Adipose tissue (tissue), 3 donors: ENCODE results near the gene HSPB6. TPM values are rescaled to one million over a fixed set of nuclear protein-coding genes. Genes with fewer than 3 reads are reported as not detected.

ENCODE experiments used
- H3K27ac ChIP-seq: one replicate; pipeline ENCODE4 v1.5.1; 2013; ENCODE audit warnings: low read depth, low read length
- WGBS, 3 donors: extraction: QIAGEN DNeasy Blood & Tissue Kit; methylation state at CpG; one replicate each; pipeline ENCODE4 v1.1.7; 2013; 5-methylcytosine and 5-hydroxymethylcytosine counted together
- polyA plus RNA-seq, 3 donors: library from polyadenylated mRNA; stranded (reverse); fragments of 200-250 nt; gene quantifications; one replicate each; pipeline ENCODE4 v1.2.3, GENCODE V29; 2013
- donor health status: healthy with polysubstance abuse.
- donor health status: Bipolar disorder and iron deficiency.
- donor health status: healthy.

HSPB6 gene
- polyA plus RNA-seq, 3 donors = 63.3 to 608 (median 552) TPM

DNA sequence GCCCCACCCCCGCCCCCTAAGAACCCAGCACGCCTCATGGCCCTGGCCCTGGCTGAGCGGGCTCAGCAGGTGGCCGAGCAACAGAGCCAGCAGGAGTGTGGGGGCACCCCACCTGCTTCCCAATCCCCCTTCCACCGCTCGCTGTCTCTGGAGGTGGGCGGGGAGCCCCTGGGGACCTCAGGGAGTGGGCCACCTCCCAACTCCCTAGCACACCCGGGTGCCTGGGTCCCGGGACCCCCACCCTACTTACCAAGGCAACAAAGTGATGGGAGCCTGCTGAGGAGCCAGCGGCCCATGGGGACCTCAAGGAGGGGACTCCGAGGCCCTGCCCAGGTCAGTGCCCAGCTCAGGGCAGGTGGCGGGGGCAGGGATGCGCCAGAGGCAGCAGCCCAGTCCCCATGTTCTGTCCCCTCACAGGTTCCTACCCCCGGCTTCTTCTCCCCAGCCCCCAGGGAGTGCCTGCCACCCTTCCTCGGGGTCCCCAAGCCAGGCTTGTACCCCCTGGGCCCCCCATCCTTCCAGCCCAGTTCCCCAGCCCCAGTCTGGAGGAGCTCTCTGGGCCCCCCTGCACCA is 30.5 kb upstream of the HSPB6 start:
- no peak overlapping the region for H3K27ac ChIP-seq
- WGBS, 3 donors = 94 to 96% (median 96%) methylated on average over 12 to 15 of the region's 15 CpGs

DNA sequence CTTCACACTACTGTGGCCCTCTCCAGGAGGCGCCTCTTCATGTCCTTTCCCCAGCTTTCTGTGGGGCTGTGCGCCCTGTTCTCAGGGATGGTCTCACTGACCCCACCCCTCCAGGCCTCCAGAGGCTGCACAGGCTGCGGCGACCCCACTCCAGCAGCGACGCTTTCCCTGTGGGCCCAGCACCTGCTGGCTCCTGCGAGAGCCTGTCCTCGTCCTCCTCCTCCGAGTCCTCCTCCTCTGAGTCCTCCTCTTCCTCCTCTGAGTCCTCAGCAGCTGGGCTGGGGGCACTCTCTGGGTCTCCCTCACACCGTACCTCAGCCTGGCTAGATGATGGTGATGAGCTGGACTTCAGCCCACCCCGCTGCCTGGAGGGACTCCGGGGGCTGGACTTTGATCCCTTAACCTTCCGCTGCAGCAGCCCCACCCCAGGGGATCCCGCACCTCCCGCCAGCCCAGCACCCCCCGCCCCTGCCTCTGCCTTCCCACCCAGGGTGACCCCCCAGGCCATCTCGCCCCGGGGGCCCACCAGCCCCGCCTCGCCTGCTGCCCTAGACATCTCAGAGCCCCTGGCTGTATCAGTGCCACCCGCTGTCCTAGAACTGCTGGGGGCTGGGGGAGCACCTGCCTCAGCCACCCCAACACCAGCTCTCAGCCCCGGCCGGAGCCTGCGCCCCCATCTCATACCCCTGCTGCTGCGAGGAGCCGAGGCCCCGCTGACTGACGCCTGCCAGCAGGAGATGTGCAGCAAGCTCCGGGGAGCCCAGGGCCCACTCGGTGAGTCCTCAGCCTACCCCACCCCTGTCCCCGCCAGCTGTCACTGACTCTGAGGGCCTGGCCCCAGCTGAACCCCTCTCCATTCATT is 29.7 kb upstream of the HSPB6 start:
- WGBS, 3 donors = 87 to 91% (median 89%) methylated on average over 24 to 31 of the region's 31 CpGs
- no peak overlapping the region for H3K27ac ChIP-seq

DNA sequence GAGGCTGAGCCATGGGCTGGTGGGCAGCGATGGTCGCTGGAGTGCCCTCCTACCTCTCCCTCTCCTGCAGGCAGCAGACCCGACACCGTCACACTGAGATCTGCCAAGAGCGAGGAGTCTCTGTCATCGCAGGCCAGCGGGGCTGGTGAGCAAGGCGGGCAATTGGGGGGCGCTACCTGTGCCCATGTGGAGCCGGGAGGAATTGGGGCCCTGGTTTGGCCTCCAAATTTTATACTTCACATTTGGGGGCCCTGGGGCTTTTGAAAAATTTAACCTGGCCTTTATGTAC is 28.5 kb upstream of the HSPB6 start:
- 90 to 94% (median 91%) methylated on average over 10 of the region's 10 CpGs for WGBS, 3 donors
- H3K27ac ChIP-seq = no peak overlapping the region

DNA sequence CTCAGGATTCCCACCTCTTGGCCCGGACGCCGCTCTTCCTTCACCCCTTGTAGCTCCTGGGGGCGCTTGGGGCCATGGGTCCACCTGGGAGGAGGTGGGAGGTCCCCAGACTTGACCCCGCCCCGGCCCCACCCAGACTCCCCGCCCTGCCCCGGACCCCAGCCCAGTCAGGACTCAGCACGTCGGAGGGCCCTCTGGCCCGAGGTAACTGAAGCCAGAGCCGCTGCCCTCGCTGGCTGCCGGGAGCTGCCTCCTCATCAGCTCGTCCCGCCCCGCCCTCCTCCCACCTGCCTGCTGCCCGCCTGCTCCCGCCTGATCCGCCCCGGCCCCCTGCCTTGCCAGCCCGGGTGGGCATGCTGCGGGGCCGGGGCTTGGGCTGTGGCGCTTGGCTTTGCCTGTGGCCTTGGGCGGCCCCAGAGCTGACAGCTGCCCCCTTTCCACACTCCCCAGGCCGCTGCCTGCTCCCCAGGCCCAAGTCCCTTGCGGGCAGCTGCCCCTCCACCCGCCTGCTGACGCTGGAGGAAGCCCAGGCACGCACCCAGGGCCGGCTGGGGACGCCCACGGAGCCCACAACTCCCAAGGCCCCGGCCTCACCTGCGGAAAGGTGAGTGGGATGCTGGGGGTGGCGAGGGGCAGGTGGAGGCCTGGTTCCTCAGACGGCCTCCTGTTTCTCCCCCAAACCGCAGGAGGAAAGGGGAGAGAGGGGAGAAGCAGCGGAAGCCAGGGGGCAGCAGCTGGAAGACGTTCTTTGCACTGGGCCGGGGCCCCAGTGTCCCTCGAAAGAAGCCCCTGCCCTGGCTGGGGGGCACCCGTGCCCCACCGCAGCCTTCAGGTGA is 27.9 kb upstream of the HSPB6 start:
- H3K27ac ChIP-seq = no peak overlapping the region
- WGBS, 3 donors = 81 to 87% (median 86%) methylated on average over 26 to 45 of the region's 45 CpGs

DNA sequence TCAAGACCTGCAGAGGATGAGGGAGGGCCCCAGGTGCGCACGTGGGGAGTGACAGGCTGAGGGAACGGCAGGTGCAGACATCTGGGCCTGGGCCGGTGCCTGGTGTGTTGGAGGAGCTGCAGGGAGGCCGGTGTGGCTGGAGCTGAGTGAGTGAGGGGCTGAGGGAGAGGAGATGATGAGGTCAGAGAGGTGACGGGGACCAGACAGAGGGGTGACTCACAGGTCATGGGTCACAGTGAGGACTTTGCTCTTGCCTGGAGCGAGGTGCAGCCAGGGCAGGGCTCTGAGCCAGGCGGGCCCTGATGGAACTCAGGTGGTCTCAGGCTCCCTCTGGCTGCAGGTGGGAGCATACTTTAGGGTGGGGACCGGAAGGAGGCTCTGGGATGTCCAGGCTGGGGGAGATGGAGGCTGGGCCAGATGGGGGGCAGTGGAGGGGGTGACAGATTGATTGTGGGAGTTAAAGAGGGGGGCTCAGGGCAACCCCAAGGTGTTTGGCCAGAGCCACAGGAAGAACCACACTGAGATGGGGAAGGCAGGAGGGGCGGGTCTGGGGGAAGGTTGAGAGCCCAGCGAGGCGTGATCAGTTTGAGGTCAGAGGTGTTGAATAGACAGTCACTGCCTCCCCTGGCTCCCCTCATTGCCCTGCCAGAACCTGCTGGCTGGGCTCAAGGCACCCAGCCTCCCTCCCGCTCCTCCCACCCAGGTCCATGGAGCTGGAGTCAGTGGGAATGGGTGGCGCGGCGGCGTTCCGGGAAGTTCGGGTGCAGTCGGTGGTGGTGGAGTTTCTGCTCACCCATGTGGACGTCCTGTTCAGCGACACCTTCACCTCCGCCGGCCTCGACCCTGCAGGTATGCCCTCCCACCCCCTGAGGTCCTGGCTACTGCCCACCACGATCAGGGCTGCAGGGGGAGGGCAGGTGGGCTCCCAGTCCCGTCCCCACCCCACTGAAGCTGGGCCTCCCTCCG is 26.9 kb upstream of the HSPB6 start:
- 85 to 92% (median 89%) methylated on average over 16 to 28 of the region's 28 CpGs for WGBS, 3 donors
- no peak overlapping the region for H3K27ac ChIP-seq

DNA sequence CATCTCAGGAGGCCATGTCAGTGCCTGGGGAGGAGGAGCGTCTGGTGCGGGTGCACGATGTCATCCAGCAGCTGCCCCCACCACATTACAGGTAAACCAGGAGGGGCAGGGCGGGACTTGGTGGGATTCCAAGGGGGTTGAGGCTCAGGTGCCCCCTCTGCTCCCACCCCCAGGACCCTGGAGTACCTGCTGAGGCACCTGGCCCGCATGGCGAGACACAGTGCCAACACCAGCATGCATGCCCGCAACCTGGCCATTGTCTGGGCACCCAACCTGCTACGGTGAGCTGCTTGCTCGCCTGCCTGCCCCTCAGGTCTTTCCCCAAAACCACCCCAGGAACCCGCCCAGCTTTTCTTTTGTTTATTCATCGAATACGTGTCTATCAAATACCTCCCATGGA is 25.8 kb upstream of the HSPB6 start:
- H3K27ac ChIP-seq = no peak overlapping the region
- WGBS, 3 donors = 95 to 98% (median 96%) methylated on average over 11 to 12 of the region's 12 CpGs

DNA sequence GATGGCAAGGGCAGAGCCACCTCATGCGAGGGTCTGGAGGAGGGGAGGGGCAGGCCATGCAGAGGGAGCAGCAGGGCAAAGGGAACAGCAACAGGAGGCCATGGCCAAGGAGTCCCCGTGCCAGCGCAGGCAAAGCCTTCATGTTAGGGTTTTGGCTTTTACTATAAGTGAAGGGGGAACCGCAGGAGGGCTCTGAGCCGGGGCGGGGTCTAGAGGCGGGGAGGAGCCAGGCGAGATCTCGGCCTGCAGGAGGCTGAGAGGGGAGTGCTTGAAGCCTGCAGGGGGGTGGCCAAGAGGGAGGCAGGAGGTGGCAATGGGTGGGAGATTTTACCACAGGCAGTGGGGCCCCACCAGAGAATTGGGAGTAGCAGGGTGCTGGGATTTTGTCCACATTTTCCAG is 24.8 kb upstream of the HSPB6 start:
- WGBS, 3 donors = 88 to 94% (median 89%) methylated on average over 8 to 9 of the region's 9 CpGs
- H3K27ac ChIP-seq = no peak overlapping the region

DNA sequence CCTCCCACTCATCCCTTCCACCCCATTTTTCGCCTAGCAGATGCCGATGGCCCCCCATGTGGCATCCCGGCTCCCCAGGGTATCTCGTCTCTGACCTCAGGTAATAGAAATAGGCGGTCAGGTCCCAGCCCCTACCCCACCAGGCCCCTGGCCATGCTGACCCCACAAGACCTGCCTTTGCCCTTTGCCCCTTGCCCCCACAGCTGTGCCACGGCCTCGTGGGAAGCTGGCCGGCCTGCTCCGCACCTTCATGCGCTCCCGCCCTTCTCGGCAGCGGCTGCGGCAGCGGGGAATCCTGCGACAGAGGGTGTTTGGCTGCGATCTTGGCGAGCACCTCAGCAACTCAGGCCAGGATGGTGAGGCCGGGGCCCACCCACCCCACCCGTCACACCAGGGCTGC is 23.9 kb upstream of the HSPB6 start:
- H3K27ac ChIP-seq = no peak overlapping the region
- 94 to 95% (median 95%) methylated on average over 19 to 20 of the region's 20 CpGs for WGBS, 3 donors

DNA sequence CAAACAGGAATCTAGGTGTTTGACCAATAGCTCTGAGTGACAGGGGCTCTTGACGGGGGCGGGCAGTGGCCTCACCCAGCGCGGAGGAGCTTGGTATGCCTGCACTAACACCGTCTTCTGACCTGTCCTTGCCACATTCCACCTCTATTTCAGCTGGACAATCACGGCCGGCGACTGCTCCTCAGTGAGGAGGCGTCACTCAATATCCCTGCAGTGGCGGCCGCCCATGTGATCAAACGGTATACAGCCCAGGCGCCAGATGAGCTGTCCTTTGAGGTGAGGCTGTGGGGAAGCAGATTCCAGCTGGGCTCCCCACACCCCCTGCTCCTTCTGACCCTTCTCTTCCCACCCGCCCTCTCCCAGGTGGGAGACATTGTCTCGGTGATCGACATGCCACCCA is 23.2 kb upstream of the HSPB6 start:
- no peak overlapping the region for H3K27ac ChIP-seq
- whole genome bisulfite sequencing, 3 donors = 90 to 96% (median 94%) methylated on average over 16 of the region's 16 CpGs

DNA sequence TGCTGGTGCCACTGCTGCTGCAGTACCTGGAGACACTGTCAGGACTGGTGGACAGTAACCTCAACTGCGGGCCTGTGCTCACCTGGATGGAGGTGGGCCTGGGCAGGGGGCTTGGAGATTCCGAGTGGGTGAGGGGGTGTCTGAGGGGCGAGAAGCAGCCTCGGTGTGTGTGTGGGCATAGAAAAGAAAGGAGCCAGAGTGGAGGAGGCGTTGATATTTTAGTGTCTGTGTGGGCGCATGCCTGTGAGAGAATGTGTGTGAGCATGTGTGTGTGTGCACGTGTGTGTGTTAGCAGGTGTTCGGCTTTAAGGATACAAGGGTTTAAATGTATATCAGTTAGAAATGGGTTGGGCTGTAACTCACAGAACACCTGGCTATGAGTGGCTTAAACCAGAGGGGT is 22.2 kb upstream of the HSPB6 start:
- no peak overlapping the region for H3K27ac ChIP-seq
- 93 to 95% (median 93%) methylated on average over 8 of the region's 8 CpGs for WGBS, 3 donors

DNA sequence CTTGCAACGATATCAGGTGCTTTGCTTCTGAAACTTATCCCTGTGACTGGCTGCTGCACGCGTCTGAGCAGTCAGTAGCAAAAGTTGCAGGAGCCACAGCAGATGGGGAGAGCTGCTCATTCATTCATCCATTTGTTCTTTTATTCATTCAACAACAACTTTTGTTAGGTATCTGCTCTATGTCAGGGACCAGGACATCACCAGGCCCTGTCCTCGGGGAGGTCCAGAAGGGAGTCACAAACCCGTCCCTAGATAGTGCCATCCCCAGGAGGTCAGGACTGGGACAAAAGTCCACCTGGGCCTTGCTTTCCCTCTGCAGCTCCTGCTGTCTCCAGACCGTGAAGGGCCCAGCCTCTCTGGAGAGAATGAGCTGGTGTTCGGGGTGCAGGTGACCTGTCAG is 21.1 kb upstream of the HSPB6 start:
- H3K27ac ChIP-seq = no peak overlapping the region
- WGBS, 3 donors = 81 to 96% (median 86%) methylated on average over 7 of the region's 7 CpGs

DNA sequence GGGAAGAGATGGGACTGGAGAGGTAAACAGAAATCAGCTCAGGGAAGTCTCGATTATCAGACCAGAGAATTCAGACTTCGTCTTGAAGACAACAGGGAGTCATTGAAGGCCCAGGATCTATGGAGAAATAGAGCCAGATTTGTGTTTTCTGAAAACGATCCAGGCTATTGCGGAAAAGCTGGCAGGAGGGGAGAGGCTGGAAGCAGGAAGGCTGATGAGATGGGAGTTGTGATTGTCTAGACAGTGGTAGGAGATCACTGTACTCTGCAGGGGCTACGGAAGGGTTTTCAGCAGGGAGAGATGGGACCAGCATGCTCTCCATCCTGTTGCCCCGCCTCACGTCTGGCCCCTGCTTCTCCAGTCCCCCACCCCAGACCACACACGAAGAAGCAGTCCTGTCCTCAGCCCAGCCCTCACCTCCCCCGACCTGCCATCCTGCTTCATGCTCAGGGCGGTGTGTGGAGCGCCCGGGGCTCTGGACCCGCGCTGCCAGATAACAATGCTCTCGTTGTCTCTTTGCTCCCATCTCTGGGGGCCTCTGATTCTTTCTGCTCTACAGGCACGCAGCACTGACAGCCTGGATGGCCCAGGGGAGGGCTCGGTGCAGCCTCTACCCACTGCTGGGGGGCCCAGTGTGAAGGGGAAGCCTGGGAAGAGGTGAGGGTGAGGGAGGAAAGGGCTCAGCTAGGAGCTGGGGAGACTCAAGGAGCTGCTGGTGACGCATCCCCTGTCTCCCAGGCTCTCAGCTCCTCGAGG is 20.4 kb upstream of the HSPB6 start:
- no peak overlapping the region for H3K27ac ChIP-seq
- whole genome bisulfite sequencing, 3 donors = 70 to 81% (median 75%) methylated on average over 19 of the region's 19 CpGs

DNA sequence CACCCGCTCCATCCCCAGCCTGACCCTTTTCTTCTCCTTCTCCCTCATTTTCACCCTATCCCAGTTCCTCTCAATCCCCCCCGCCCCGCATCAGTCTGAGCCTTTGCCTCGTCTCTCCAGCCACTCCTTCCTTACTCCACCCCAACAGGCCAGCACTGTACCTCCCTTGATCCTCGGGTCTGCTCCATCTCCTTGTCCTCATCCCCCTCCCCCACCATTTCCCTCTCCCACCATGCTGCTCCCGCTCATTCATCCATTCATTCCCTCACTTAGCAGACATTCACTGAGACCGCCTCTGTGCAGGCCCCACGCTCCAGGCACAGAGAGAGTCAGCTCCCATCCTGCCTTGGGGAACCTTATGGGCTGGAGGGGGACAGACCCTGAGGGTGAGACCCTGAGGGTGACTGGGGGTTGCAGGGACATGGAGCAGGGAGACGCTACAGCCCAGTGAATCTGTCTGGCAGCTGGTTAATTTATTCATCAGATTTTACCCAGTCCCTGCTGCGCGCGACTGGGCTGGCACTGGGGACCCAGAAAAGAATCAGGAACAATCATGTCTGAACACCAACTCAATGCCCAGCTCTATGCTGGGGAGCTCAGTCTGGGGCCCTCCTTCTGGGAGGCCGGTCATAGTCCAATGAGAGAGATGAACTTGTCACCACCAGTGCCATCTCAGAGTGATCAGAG is 19.4 kb upstream of the HSPB6 start:
- WGBS, 3 donors = 58 to 78% (median 62%) methylated on average over 12 to 13 of the region's 13 CpGs
- no peak overlapping the region for H3K27ac ChIP-seq

DNA sequence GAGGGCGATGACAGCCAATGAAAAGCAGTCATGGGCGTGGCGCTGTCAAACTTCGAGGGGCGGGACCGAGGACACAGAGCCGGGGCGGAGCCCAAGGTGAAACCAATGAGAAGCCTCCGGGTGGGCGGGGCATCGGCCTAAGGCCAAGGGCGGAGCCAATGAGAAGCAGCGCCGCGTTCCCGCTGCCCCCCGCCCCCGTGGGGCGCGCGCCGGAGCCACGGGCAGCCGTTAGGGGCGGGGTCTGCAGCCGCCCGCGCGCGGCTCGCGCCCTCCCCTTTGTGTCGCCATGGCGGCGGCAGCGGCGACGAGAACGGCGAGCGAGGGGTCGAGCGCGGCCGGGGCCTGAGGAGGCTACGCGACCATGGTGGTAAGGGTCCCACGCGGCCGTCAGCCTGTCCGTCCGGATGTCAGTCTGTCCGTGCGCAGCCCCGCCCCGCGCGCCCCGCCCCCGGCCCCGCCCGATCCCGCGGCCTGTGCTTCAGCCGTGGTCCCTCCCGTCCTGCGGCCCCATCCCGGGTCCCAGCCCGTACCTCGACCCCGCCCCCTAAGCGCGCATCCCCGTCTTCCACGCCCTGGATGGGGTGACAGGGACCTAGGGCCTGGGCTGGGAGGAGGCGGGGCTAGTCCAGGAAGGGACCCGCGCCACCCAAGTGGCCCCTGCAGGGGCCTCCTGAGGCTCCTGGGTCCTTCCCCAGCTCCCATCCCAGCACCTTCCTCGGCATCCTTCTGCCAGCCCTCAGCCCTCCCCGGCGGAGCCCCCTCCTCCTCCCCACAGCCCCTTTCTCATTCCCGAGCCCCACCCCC is 18.7 kb upstream of the HSPB6 start, which contains the start of gene ARHGAP33:
Gene ARHGAP33 (plus strand): TSS at position 267 of the 804 bp plus-strand sequence. CDS start 95 bp downstream, at position 362.
- 0 to 1% (median 1%) methylated on average over 47 to 82 of the region's 82 CpGs for WGBS, 3 donors
- no peak within 1 kb of the TSS for H3K27ac ChIP-seq

DNA sequence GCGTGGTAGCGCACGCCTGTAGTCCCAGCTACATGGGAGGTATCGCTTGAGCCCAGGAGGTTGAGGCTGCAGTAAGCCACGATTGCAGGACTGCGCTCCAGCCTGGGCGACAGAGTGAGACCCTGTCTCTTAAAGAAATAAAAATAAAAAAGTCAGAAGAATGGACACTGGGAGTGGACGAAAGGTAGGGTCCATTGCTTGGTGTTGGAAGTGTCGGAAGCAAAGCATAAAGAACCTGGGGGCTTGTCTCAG is 18.1 kb upstream of the HSPB6 start:
- H3K27ac ChIP-seq = no peak overlapping the region
- WGBS, 3 donors = 12 to 27% (median 16%) methylated on average over 9 of the region's 9 CpGs

DNA sequence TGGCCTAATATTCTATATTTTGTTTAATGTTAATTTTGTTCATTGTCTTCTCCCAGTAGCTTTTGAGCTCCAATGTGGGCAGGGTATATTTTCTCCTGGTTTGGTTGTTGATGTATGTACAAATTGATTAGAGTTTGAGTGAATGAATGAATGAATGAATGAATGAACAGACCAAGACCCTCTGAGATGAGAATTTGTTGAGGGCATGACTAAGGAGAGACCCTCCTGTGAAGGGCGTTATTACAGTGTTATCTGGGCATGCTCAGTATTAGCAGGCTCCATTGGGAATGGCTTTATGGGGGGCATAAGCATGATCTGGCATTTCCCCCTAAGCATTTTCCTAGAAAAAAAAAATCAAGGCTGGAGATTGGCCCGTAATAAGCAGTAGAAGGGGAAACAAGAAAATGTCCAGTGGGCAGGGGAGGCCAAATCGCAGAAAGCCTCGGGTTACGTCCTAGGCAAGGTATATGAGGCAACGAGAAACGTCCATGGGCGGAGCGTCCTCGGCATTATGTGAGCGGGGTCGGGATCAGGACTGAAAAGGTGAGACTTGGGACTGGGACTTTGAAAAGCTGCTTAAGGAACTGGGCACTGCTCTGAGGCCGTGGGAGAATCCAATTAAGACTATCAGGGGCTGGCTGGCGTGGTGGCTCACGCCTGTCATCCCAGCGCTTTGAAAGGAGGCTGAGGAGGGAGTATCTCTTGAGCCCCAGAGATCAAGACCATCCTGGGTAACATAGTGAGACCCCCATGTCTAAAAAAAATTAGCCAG is 17.6 kb upstream of the HSPB6 start:
- no peak overlapping the region for H3K27ac ChIP-seq
- 37 to 58% (median 43%) methylated on average over 16 of the region's 16 CpGs for WGBS, 3 donors
